H1 (cell line): ENCODE data around the gene RRAD. TPM values are rescaled to one million over a fixed set of nuclear protein-coding genes. Genes with fewer than 3 reads are reported as not detected.

Source experiments
- ASH2L ChIP-seq: fragments of 200-600, 300-600 bp; sonication (generic); IDR thresholded peaks from one replicate; pipeline ENCODE4 v1.7.1; 2017; ENCODE audit warnings: low read length
- CTBP2 ChIP-seq: IDR thresholded peaks from 2 replicates; pipeline ENCODE4 v1.7.0; 2011; ENCODE audit warnings: borderline replicate concordance, mild to moderate bottlenecking, moderate library complexity, mixed read lengths, low read length; ENCODE audit not compliant: insufficient read depth, insufficient read length
- SIX5 ChIP-seq: IDR thresholded peaks from 2 replicates; pipeline ENCODE4 v1.6.1; 2011; ENCODE audit warnings: mild to moderate bottlenecking, low read depth, low read length
- TCF12 ChIP-seq: IDR thresholded peaks from 2 replicates; pipeline ENCODE4 v1.6.1; 2011; ENCODE audit warnings: low read depth, mild to moderate bottlenecking, low read length
- polyA plus RNA-seq, 7 experiments: library from polyadenylated mRNA; depleted of rRNA in 3 of 7; stranded (reverse) in 5 of 7; unstranded in 2 of 7; fragments of >200 nt in 5 of 7; fragments of 200-250 nt in 2 of 7; gene quantifications; 1 replicate in 5 of 7; 2 replicates in 1 of 7; 4 replicates in 1 of 7; pipeline versions ENCODE4 v1.2.1 to v1.2.3, GENCODE V29; 2011 to 2013; ENCODE audit warnings: missing spikeins in 2 of 7, mixed read lengths in 2 of 7
- total RNA-seq: library from RNA; stranded (reverse); fragmentation: NEBNext Ultra II Directional; extraction: Animal tissue kit (Norgen Biotek cat#: 25700); gene quantifications from 2 replicates; pipeline ENCODE4 v1.2.1, GENCODE V29; 2021
- TF ChIP-seq, protein P1 (sequence below): IDR thresholded peaks from 2 replicates; pipeline ENCODE4 v1.6.1; 2011; ENCODE audit warnings: low read depth, mild to moderate bottlenecking, low read length; ENCODE audit not compliant: insufficient read depth
- TF ChIP-seq, protein P2 (sequence below), 3 experiments: IDR thresholded peaks; 1 replicate in 2 of 3; 2 replicates in 1 of 3; pipeline versions ENCODE4 v1.5.1 to v1.6.1; 2011; ENCODE audit warnings: low read length in 3 of 3, mild to moderate bottlenecking in 3 of 3, inconsistent platforms in 2 of 3, low read depth in 1 of 3, moderate library complexity in 1 of 3; ENCODE audit not compliant: insufficient read depth in 1 of 3; ENCODE audit errors: control extremely low read depth in 1 of 3

RRAD gene
- total and polyA plus RNA-seq, 2 of the 8 experiments (the other 6 are each of a cell fraction or from before 2014, with no cell fraction given) = 0.17 TPM; not detected in 1

- TF ChIP-seq, protein P1, sequence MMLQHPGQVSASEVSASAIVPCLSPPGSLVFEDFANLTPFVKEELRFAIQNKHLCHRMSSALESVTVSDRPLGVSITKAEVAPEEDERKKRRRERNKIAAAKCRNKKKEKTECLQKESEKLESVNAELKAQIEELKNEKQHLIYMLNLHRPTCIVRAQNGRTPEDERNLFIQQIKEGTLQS = no peak
- TF ChIP-seq, protein P2, sequence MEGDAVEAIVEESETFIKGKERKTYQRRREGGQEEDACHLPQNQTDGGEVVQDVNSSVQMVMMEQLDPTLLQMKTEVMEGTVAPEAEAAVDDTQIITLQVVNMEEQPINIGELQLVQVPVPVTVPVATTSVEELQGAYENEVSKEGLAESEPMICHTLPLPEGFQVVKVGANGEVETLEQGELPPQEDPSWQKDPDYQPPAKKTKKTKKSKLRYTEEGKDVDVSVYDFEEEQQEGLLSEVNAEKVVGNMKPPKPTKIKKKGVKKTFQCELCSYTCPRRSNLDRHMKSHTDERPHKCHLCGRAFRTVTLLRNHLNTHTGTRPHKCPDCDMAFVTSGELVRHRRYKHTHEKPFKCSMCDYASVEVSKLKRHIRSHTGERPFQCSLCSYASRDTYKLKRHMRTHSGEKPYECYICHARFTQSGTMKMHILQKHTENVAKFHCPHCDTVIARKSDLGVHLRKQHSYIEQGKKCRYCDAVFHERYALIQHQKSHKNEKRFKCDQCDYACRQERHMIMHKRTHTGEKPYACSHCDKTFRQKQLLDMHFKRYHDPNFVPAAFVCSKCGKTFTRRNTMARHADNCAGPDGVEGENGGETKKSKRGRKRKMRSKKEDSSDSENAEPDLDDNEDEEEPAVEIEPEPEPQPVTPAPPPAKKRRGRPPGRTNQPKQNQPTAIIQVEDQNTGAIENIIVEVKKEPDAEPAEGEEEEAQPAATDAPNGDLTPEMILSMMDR (IDR thresholded peaks at IDR 0.05; ENCODE audit: control extremely low read depth in 1 of 3, insufficient read depth in 1 of 3, low read depth in 1 of 3, low read length in 3 of 3) = no peak
- TF ChIP-seq ASH2L (no peak), TCF12 (no peak), SIX5 (no peak), CTBP2 (no peak)
- TF ChIP-seq, all 59 proteins: peak for 0
Observed at GRCh38 chr16:66881964-66882508, 43.3 kb downstream of the RRAD start (continued).
